Measurements from ENCODE around the gene LRTM2.

LRTM2 gene

GRCh38 chr12:1870998-1871917 lies 50.9 kb downstream of the LRTM2 start:
- no peak for DNase-seq

DNA sequence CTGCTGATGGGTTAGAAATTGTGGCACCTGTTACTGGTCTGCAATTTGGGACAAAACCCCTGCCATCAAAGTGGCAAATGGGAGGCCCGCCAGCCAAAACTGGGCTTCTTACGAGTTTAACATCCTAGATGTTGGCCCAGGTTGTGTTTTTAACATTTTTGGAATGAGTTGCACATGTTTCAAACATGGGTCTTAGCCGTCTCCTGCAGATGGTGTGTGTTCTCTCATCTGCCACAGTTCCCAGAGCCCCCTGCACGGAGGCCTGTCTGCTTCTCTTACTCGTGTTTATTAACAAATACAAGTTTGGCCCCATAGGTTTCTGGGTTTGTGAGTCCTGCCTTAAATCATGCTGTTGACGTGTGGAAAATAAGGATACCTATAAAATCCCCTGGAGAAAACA lies 51.6 kb downstream of the LRTM2 start:
- no peak for DNase-seq

DNA sequence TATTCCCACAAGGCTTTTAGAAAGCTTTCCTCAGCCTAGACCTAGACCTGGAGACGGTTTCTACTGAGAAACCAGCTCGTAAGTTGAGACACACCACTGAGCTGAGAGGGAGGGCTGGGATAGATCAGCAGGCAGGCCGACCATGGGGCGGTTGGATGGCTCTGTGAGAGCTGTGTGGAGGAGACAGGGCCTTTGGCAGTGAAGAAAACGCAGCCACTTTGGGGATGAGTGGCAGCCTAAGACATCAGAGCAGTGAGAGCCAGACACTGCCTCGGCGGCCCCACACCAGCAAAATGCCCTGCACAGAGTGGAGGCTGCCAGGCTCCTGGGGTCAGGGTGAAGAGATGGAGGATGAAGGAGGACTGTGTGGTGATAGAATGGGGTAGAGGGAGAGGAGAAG lies 52.1 kb downstream of the LRTM2 start:
- DNase-seq: no peak

- DNase-seq: no peak
These were observed 53.5 kb downstream of the LRTM2 start for GRCh38 chr12:1873531-1874510.

DNA sequence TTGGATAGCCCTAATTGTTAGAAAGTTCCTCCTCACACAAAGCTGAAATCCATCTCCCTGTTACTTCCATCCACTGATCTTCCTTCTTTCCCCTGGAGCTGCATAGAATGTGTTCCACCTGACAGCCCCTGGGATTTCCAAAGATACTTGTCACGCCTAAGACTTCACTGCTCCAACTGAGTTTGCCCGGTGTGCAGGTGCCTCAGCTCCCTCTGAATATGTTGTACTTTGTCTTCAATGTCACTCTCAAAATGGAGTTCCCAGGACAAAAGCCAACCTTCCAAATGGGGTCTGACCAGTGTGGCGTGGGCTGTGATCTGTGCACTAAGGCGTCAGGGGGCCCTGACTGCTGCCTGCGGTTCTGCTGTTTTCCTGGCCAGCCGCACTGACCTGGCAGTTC lies 55.2 kb downstream of the LRTM2 start:
- no peak for DNase-seq

DNA sequence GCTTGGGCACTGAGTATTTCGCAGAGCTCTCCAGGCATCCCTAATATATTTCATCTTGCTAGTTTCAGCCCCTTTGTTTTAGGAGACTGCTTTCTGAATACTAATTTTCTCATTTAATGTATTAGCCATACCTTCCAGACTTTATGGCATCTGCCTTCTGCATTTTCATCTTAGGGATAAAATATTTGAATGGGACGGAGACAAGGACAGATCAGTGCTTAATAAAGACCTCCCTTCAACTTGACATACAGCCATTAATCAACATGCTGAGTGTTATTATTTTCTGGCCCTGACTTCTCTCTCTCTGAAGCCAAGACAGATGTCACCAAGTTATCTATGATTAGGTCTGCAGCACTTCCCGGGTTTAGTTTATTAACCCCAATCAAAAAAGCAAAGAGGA lies 55.7 kb downstream of the LRTM2 start:
- DNase-seq: no peak

DNA sequence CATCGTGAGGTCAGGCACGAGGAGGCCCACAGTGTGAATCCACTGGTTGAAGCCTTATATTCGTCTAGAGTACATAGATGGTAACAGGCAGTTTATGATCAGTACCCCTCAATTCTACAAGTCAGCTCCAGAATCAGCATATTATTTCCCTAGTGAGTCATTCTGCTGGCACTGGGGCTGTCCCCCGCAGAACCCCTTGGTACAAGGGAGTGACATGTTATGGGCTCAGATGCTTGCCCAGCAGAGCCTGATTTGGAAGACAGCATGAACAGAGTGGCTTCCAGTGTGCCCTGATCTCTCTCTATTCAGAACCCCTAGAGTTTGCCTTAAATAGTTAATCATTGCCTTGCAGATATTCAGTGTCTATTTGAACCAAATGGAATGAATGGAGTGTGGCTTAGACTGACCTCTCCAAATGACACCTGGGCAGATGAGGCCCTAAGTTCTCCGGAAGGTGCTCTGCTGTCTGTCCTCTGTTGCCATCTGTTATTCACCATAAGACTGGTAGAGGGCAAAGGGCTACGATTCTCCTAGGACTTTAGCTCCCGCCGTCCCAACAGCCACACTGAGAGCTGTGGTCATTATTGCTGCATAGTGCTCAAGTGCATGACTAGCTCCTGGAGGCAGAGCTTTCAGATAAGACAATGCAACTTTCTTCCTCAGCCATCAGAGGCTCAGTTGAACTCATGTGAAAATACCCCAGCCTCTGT lies 57.0 kb downstream of the LRTM2 start:
- no peak for DNase-seq

DNA sequence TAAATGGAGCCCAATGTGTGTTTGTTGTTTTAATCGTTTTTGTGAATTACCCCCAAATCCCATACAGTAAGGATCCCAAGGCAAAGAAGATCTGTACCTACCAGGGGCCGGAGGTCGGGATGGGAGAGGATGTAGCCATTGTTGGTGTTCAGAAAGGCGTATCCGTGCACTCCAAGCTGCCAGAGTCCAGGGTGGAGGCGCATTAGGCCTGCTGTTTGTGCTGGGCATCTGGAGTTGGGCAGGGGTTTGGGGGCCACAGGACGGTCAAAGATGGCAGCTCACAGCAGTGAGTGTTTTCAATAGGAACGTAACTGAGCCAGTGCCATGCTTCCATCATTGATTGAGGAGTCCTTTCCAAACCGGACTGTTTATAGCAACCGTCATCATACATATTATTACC lies 57.8 kb downstream of the LRTM2 start:
- no peak for DNase-seq

GRCh38 chr12:1878695-1879094 lies 58.3 kb downstream of the LRTM2 start:
- DNase-seq: no peak

- DNase-seq: no peak
These were observed 59.3 kb downstream of the LRTM2 start for GRCh38 chr12:1879633-1880032.

GRCh38 chr12:1880153-1880845 lies 59.9 kb downstream of the LRTM2 start:
- no peak for DNase-seq

DNA sequence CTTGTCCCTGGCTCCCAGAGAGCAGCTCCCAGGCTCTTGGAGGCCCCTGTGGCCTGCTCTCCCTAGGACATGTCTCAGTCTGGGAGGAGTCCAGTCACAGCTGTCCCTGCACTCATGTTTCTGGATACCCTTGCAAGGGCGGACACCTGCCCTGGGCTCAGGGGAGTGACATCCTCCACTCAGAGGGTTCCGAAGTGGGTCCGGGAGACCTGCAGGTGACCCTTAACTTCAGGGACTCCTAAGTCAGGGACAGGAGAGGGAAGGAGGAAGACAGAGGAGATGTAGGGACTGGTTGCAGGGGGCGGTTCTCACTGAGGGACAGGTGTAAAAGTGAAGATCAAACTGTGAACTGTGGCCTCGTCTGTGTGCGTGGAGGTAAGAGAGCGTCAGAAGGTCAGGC lies 60.5 kb downstream of the LRTM2 start:
- DNase-seq: no peak

DNA sequence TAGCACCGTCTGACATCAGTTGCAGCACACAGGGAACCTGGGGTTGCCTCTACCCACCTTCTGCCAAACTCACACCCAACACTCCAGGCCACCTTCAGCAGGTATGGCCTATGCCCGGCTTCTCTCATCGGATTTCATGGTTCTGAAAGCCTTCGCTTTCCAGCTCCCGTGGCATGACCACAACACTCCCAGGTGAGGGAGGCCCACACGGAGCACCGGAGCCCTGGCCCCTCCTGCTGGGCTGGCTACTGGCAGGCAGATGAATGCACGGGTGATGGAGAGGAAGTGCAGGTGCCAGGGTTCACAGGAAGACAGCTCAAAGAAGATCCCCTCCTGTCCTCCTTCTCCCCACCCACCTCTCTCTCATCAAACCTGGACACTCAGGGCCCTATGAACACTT lies 60.9 kb downstream of the LRTM2 start:
- no peak for DNase-seq

GRCh38 chr12:1881936-1882335 lies 61.6 kb downstream of the LRTM2 start:
- DNase-seq: no peak

DNA sequence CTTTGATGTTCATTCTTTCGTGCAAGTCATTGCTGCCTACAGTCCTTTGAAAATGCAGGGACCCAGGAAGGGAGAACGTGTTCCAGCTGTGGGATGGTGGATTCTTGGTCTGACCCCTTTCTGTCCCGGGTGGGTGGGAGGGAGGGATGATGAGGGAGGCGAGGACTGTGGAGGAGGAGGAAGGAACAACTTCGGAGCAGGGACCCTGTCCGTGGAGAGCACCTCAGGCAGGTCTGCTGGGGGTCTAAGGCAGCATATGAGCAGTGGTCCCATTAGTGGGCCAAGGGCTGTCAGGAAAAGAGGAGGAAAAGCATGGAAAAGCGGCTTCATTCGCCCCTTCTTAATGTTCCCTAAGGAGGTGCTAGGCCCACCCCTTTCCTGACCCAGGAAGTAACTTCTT lies 62.0 kb downstream of the LRTM2 start:
- no peak for DNase-seq

GRCh38 chr12:1882850-1883470 lies 62.6 kb downstream of the LRTM2 start:
- no peak for DNase-seq

DNA sequence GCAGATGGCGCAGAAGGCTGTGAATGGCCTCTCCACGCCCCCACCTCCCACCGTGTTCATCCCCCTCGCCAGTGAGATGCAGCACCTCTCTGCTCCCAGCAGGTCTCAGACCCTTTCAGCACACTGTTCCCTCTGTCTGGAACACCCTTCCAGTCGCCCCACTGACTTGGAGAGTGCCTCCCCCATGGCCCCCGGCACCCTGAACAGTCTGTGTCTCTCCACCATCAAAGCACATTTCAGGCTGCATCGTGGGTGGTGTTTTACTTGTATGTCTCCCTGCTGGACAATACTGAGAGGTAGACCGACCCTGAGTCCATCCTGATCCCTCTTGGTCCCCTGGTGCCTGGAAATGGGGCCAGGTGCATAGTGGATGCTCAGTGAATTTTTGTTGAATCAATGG lies 63.1 kb downstream of the LRTM2 start:
- no peak for DNase-seq

GRCh38 chr12:1884651-1885050 lies 64.3 kb downstream of the LRTM2 start:
- no peak for DNase-seq

DNA sequence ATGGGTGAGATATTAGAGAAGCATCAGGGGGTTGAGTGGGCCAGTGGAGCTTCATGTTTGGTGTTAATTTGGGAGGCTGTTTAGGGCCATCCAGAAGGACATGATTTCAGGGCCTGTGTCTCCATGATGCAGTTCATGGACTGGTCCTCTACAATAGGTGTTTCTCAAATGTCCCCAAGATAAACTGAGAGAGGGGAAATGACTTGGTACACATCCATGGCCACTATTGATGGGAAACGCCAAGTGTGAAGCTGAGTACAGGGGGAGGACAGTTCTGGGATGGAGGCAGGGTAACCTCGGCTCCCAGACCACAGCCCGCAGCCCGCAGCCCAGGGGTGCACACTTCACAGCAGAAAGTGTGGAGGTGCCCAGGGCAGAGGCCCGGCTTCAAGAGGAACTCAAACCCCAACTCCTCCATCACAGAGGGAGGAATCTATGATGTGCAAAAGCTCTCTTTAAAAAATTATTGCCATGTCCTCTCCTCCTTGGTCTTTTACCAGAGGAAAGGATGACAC lies 64.8 kb downstream of the LRTM2 start:
- DNase-seq: no peak

DNA sequence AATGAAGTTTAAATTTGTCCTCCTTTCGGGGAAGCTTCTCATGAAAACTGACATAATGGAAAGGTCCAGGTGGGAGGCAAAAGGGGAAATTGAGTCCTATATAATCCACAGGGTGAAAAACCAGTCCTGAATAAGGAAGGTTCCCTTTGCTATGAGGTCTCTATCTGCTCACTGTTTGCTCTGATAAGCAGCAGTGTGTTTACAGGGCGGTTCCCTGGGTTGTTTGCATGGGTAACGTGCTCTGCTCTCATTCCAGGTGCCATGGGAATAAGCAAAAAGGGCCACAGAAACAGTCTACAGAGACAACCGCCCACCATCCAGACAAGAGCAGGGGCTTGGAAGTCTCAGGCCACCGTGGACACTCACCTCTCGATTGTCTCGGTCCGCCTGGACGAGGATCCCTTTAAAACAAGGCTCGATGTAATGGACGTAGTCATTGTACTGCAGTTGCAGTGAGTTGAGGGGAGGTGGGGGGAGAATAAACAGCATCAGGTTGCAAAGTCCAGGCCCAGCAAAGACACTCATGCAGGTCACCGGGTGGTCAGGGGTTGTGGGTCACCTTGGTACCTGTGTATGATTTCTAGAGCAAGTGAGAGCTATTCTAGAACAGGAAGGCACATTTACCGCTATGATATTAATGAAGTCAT lies 65.4 kb downstream of the LRTM2 start:
- DNase-seq: no peak

Measured in GF-D8 (cell line).